ENCODE measurements around the gene METTL16.

- TF ChIP-seq RFX5 (IDR thresholded peaks at IDR 0.05; ENCODE audit: low read length) (no peak), RAD21 (IDR thresholded peaks at IDR 0.05; ENCODE audit: low read length) (no peak), EP300 (IDR thresholded peaks at IDR 0.05; ENCODE audit: borderline replicate concordance in 1 of 2, low read depth in 1 of 2, low read length in 1 of 2) (no peak), CTCF (IDR thresholded peaks at IDR 0.05) (no peak), NFIC (IDR thresholded peaks at IDR 0.05; ENCODE audit: borderline replicate concordance) (no peak), FOXJ3 (CRISPR knock-in tag; IDR thresholded peaks at IDR 0.05) (no peak), TEAD4 (IDR thresholded peaks at IDR 0.05; ENCODE audit: borderline replicate concordance, insufficient read depth) (no peak), USF1 (IDR thresholded peaks at IDR 0.05; ENCODE audit: borderline replicate concordance, low read depth) (no peak), GABPA (IDR thresholded peaks at IDR 0.05; ENCODE audit: low read depth) (no peak), MEF2A (IDR thresholded peaks at IDR 0.05; ENCODE audit: borderline replicate concordance, low read depth) (no peak), YY1 (IDR thresholded peaks at IDR 0.05; ENCODE audit: low read depth) (no peak)
Observed at GRCh38 chr17:2444382-2444781, 67.3 kb downstream of the METTL16 start.

Measured in SK-N-SH (cell line).